Suprapubic skin (tissue), 4 donors: ENCODE measurements around the gene ARHGAP44. TPM values are rescaled to one million over a fixed set of nuclear protein-coding genes. Genes with fewer than 3 reads are reported as not detected.

Experiments used
- DNase-seq, 2 donors: peaks; one replicate each; pipeline ENCODE4 v3.0.0-alpha.2; 2019; ENCODE audit warnings: low spot score in 2 of 2
- H3K27ac ChIP-seq: fragments of 200-600 bp; sonication (generic); one replicate; pipeline ENCODE4 v1.5.1; 2019
- H3K27me3 ChIP-seq: fragments of 200-600 bp; sonication (generic); one replicate; pipeline ENCODE4 v1.5.1; 2019
- H3K36me3 ChIP-seq: fragments of 200-600 bp; sonication (generic); one replicate; pipeline ENCODE4 v1.5.1; 2019
- H3K4me1 ChIP-seq: fragments of 200-600 bp; sonication (generic); one replicate; pipeline ENCODE4 v1.5.1; 2019
- H3K4me3 ChIP-seq: fragments of 200-600 bp; sonication (generic); one replicate; pipeline ENCODE4 v1.5.1; 2019; ENCODE audit warnings: mild to moderate bottlenecking
- H3K9me3 ChIP-seq: fragments of 200-600 bp; sonication (generic); one replicate; pipeline ENCODE4 v1.5.1; 2019
- EP300 ChIP-seq: sonication (generic); formaldehyde crosslinking; IDR thresholded peaks from one replicate; pipeline ENCODE4 v1.6.1; 2017; ENCODE audit warnings: antibody characterized with exemption
- POLR2A ChIP-seq, 2 donors: fragments of 450-650 bp; IDR thresholded peaks; one replicate each; pipeline ENCODE4 v1.6.1; 2017; ENCODE audit warnings: antibody characterized with exemption in 2 of 2, mild to moderate bottlenecking in 2 of 2, moderate library complexity in 2 of 2
- POLR2AphosphoS5 ChIP-seq, 3 donors: sonication (generic); formaldehyde crosslinking; IDR thresholded peaks; one replicate each; pipeline ENCODE4 v1.6.1; 2017; ENCODE audit warnings: antibody characterized with exemption in 3 of 3
- WGBS: methylation state at CpG from one replicate; pipeline ENCODE4 v1.1.5; 2018; 5-methylcytosine and 5-hydroxymethylcytosine counted together
- total RNA-seq, 4 donors: library from RNA; depleted of rRNA; stranded (reverse); fragments of >200 nt; gene quantifications; one replicate each; pipeline ENCODE4 v1.1.0, GENCODE V29; 2016
- TF ChIP-seq, protein P1 (sequence below), 2 donors: fragments of 200-600 bp in 1 of 2; fragments of 450-650 bp in 1 of 2; sonication (generic) in 1 of 2; IDR thresholded peaks; one replicate each; pipeline ENCODE4 v1.5.1; 2016 to 2019; ENCODE audit warnings: antibody characterized with exemption in 2 of 2, mild to moderate bottlenecking in 1 of 2, moderate library complexity in 1 of 2

The ARHGAP44 gene
- total RNA-seq, 4 donors from 2014 or later, result 3.5 to 7.1 (median 5.3) TPM

DNA sequence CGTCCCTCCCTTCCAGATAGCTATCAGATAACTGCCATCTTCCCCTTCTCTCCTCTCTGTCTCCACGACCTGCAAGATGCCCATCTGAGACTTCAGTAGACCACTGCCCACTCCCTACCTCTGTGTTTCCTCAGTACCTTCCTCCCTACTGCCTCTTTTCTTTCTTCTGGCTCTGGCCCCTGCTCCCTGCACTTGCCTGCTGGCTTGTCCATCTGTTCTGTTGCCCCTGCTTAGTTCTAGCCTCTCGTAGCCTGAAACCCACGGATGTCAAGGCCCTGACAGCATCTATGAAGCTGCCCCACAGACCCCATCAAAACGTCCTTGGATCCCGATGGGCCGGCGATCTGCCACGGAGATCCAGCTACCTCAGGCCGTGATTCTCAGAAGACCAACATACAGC lies 175.5 kb downstream of the ARHGAP44 start:
- Histone ChIP-seq H3K4me3 (no peak overlapping the region), H3K4me1 (no peaks in the 10 kb centered on the region), H3K27ac (no peak overlapping the region), H3K27me3 (no peaks in the 10 kb centered on the region), H3K36me3 (no peaks in the 10 kb centered on the region), H3K9me3 (no peaks in the 10 kb centered on the region)
- DNase-seq, result no peak
- 88% methylated on average over 10 of the region's 10 CpGs for WGBS
- TF ChIP-seq, protein P1, sequence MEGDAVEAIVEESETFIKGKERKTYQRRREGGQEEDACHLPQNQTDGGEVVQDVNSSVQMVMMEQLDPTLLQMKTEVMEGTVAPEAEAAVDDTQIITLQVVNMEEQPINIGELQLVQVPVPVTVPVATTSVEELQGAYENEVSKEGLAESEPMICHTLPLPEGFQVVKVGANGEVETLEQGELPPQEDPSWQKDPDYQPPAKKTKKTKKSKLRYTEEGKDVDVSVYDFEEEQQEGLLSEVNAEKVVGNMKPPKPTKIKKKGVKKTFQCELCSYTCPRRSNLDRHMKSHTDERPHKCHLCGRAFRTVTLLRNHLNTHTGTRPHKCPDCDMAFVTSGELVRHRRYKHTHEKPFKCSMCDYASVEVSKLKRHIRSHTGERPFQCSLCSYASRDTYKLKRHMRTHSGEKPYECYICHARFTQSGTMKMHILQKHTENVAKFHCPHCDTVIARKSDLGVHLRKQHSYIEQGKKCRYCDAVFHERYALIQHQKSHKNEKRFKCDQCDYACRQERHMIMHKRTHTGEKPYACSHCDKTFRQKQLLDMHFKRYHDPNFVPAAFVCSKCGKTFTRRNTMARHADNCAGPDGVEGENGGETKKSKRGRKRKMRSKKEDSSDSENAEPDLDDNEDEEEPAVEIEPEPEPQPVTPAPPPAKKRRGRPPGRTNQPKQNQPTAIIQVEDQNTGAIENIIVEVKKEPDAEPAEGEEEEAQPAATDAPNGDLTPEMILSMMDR (IDR thresholded peaks at IDR 0.05), result no peak
- TF ChIP-seq POLR2AphosphoS5 (IDR thresholded peaks at IDR 0.05) (no peak), EP300 (no peak), POLR2A (IDR thresholded peaks at IDR 0.05) (no peak)

DNA sequence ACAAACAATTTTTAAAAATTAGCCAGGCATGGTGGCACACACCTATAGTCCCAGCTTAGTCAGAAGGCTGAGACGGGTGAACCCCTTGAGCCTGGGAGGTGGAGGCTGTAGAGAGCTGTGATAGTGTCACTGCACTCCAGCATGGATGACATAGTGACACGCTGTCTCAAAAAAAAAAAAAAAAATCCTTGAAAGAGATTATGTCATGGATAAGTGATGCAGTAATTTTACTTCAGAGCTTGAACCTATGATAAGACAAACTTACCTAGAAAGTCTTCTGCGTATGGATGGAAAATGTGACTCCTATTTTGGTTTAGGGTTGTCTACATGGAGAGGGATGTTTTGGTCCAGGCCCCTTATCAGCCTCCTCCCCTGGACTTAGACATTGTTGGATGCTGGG lies 176.7 kb downstream of the ARHGAP44 start:
- Histone ChIP-seq H3K9me3 (no peaks in the 10 kb centered on the region), H3K4me1 (no peaks in the 10 kb centered on the region), H3K27ac (no peak overlapping the region), H3K4me3 (no peak overlapping the region), H3K27me3 (peaks cover under 1% of the 10 kb centered on the region), H3K36me3 (no peaks in the 10 kb centered on the region)
- DNase-seq, result no peak
- WGBS, result 95% methylated on average over 3 of the region's 3 CpGs
- TF ChIP-seq, protein P1 (IDR thresholded peaks at IDR 0.05), result no peak
- TF ChIP-seq POLR2AphosphoS5 (IDR thresholded peaks at IDR 0.05), result no peak
- no peak for TF ChIP-seq EP300
- no peak for TF ChIP-seq POLR2A (IDR thresholded peaks at IDR 0.05)

DNA sequence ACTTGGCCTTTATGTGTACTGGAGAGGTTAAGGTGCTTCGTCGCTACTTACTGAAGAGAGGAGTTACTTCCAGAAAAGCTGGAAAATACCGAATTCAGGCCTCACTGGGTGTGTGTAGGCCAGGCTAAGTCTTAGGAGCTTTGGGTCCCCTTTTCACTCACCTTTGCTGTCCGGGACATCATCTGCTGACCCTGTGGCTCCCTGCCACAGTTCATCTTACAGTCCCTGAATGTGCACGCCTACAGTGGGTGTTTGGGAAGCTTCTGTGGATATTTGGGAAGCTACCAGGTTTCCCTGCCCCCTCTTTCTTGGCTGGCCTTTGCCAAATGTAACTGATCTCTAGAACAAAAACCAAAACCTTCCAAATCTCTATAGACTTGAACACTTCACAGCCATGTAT lies 177.1 kb downstream of the ARHGAP44 start:
- Histone ChIP-seq H3K9me3 (no peaks in the 10 kb centered on the region), H3K4me1 (no peaks in the 10 kb centered on the region), H3K4me3 (no peak overlapping the region), H3K36me3 (no peaks in the 10 kb centered on the region), H3K27me3 (peaks cover 3% of the 10 kb centered on the region), H3K27ac (no peak overlapping the region)
- 92% methylated on average over 5 of the region's 5 CpGs for WGBS
- no peak for TF ChIP-seq EP300
- no peak for TF ChIP-seq POLR2A (IDR thresholded peaks at IDR 0.05)
- TF ChIP-seq, protein P1 (IDR thresholded peaks at IDR 0.05), result no peak
- TF ChIP-seq POLR2AphosphoS5 (IDR thresholded peaks at IDR 0.05), result no peak
- no peak for DNase-seq

DNA sequence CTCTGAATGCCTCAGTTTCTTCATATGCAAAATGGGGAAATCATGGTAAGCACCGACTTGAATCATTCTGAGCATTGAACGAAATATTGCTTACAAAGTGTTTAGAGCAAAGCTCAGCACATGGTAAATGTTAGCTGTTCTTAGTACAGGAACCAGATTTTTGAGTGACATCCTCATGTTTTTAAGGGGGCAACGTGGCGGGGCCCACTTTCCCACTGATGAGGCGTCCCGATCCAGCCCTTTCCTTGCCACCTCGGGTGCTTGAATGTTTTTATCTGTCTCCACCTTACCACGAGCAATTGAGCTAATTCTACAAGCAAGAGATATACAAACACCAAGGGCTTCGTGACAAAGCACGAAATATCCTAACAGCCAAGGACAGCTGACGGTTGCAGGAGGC lies 178.7 kb downstream of the ARHGAP44 start:
- DNase-seq, result no peak
- H3K36me3 ChIP-seq, result no peaks in the 10 kb centered on the region
- WGBS, result 87% methylated on average over 11 of the region's 11 CpGs

DNA sequence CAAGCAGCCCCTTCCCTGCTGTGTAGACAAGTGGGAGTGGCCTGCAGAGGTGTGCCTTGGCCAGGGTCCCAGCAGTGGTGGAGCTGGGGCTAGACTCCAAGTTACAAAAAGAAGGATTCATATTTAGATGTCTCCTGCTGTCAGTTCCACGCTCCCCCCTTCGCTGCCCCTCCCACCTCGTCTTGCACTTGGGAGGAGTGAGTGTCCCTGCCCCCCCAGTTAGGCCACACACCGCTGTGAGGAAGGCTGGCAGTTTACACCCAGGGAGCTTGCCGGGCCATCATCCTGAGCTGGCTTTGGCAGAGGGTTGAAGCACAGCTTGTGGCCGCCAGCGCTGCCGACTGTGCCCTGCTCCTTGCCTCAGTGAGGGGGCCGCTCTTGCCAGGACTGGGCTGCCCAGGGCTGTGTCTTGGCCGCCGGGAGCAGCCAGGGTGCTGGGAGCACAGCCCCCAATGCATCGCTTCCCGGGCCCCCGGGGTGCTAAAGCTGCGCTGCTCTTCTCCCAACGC lies 184.3 kb downstream of the ARHGAP44 start:
- no peak for DNase-seq
- peaks cover 3% of the 10 kb centered on the region for H3K27me3 ChIP-seq
- no peaks in the 10 kb centered on the region for H3K9me3 ChIP-seq
- H3K27ac ChIP-seq, result no peak overlapping the region
- 7% methylated on average over 3 of the region's 16 CpGs for WGBS
- peak overlapping the region; percentile 32 for H3K4me3 ChIP-seq
- peaks cover 18% of the 10 kb centered on the region for H3K4me1 ChIP-seq
- no peaks in the 10 kb centered on the region for H3K36me3 ChIP-seq
- TF ChIP-seq POLR2A (IDR thresholded peaks at IDR 0.05), result no peak
- no peak for TF ChIP-seq POLR2AphosphoS5 (IDR thresholded peaks at IDR 0.05)
- no peak for TF ChIP-seq EP300
- TF ChIP-seq, protein P1 (IDR thresholded peaks at IDR 0.05), result no peak

More for the DNA sequence above, 178.7 kb downstream of the ARHGAP44 start:
- no peak overlapping the region for H3K4me3 ChIP-seq
- no peak overlapping the region for H3K27ac ChIP-seq
- H3K9me3 ChIP-seq, result no peaks in the 10 kb centered on the region
- TF ChIP-seq EP300, result no peak
- no peak for TF ChIP-seq POLR2AphosphoS5 (IDR thresholded peaks at IDR 0.05)
- TF ChIP-seq, protein P1 (IDR thresholded peaks at IDR 0.05), result no peak
- TF ChIP-seq POLR2A (IDR thresholded peaks at IDR 0.05), result no peak
- peaks cover 3% of the 10 kb centered on the region for H3K27me3 ChIP-seq
- H3K4me1 ChIP-seq, result no peaks in the 10 kb centered on the region
